HFF-Myc (cell line): ENCODE results near the gene KCNK6.

Experiments used
- DNase-seq: peaks from one replicate; pipeline ENCODE4 v3.0.0-alpha.2; 2011; ENCODE audit warnings: low read depth; ENCODE audit errors: extremely low read depth
- H3K4me3 ChIP-seq: replicated peaks from 2 replicates; pipeline ENCODE4 v1.5.1; 2011; ENCODE audit warnings: low read depth, mild to moderate bottlenecking, control low read depth, low read length
- TF ChIP-seq, protein P1 (sequence below): IDR thresholded peaks from 2 replicates; pipeline ENCODE4 v1.5.1; 2012; ENCODE audit warnings: mild to moderate bottlenecking, low read depth, low read length, control low read depth; ENCODE audit errors: missing control alignments

Gene KCNK6

DNA sequence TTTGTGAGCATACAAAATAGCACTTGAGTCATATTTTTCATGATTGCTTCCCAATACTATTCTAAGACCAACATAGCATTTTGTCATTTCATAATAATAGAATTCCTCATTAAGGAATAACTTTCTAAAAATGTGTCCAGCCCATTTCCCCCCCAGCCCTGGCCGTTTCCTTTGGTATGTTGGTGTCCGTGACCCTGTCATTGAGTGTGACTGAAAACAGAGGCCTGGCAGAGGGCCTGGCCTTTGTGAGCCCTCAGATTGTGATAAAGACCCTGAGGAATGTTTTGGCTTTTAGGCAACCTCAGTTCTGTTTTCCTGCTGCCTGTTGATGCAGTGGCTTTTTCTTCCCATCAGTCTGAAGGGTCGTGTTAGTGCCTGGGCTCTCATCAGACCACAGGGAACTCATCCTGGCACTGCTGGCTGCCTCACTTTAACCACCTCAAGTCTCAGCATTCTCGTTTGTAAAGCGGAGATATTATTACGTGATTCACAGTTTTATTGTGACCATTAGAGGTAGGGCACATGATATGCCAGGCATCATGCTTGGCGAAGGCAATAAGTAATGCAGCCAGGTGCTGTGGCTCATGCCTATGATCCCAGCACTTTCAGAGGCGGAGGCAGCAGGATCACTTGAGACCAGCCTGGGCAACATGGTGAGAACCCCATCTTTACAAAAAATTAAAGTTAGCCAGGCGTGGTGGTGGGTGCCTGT lies 41.5 kb upstream of the KCNK6 start:
- no peak overlapping the region for H3K4me3 ChIP-seq
- TF ChIP-seq, protein P1, sequence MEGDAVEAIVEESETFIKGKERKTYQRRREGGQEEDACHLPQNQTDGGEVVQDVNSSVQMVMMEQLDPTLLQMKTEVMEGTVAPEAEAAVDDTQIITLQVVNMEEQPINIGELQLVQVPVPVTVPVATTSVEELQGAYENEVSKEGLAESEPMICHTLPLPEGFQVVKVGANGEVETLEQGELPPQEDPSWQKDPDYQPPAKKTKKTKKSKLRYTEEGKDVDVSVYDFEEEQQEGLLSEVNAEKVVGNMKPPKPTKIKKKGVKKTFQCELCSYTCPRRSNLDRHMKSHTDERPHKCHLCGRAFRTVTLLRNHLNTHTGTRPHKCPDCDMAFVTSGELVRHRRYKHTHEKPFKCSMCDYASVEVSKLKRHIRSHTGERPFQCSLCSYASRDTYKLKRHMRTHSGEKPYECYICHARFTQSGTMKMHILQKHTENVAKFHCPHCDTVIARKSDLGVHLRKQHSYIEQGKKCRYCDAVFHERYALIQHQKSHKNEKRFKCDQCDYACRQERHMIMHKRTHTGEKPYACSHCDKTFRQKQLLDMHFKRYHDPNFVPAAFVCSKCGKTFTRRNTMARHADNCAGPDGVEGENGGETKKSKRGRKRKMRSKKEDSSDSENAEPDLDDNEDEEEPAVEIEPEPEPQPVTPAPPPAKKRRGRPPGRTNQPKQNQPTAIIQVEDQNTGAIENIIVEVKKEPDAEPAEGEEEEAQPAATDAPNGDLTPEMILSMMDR = no peak
- DNase-seq = no peak

DNA sequence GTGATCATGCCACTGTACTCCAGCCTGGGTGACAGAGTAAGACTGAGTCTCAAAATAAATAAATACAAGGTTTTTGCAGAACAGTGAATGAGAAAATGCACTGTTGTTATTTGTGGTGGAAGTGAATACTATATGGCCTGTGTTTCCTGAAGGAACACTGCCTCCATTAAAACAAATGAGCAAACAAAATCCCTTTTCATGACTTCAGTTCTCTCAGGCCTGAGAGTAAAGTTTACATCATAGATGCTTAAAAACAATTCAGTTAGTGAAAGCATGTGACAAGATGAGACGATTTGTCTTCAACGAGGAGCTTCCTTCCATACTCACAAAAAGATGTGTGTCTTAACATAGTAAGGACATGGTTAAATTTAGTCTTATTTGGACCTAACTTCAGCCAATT lies 40.9 kb upstream of the KCNK6 start:
- H3K4me3 ChIP-seq = no peak overlapping the region
- no peak for DNase-seq
- TF ChIP-seq, protein P1 = no peak

DNA sequence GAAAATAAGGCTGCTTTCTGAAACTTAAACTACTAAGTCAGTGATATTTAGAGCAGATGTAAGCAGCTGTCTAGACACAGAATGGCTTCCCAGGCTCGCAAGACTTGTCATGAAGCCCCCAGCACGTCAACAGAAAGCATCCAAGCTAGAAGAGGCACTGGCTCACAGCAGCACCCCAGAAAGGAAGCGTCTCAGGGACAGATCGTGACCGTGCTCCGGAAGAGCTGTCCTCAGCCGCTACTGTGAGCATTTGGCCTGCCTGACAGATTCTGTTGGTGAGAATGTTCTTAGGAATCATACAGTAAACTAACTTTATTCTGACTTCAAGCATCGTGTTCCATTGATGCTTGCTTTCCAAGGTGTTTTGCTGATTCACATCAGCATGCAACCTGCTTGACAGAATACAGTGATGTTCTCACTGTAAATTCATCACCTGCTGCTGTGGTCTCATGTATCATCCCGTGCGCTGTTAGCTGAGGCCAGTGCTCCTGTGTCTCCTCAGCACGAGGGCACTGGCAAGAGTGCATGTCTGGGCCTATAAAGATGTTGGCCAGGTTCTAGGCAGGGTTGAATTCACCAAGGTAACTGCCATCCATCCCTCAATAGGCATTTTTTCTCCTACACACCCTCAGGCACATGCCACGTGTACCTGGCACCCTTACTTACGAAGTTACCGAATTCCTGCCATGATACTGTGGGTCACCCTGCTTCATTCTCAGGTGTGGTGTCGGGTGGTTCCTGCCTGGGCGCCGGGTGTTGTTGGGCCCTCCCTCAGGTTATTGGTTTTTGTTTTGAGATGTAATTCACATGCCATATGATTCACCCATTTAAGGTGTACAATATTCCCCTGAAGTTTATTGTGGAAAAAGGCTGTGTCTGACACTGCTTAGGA lies 39.4 kb upstream of the KCNK6 start:
- H3K4me3 ChIP-seq = no peak overlapping the region
- TF ChIP-seq, protein P1 = no peak

DNA sequence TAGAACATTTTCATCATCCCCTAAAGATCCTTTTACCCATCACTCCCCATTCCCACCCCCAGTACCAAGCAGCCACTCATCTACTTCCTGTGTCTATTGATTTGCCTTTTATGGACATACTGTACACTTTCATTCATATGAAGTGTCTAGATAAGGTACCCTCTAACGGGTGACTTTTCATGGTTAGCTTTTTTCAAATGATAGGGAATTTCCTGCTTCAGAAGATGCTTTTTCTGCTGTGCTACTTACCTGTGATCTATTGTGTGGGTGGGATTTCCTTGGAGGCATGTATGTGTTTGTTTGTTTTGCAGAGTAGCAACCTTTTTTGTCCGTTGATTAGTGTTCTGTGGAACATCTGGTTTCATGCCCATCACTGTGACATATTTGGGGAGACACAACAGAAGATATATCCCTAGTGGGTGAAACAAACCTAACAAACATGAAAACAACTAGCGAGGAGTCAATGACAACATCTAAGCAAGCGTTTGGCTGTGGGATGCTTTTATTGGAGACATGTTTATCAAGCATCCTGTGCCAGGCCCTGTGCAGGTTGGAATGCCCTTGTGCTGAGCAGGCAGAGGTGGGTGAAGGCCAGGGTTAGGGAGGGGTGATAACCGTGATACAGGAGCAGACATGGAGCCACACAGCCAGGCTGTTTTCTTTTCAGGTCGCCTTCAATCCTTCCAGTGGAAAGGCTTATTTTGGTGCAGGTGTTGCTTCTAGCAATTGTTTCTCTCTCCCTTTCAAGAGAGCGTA lies 37.7 kb upstream of the KCNK6 start:
- TF ChIP-seq, protein P1 = no peak
- no peak overlapping the region for H3K4me3 ChIP-seq
- DNase-seq = no peak

More for the DNA sequence above, 39.4 kb upstream of the KCNK6 start:
- DNase-seq = no peak

DNA sequence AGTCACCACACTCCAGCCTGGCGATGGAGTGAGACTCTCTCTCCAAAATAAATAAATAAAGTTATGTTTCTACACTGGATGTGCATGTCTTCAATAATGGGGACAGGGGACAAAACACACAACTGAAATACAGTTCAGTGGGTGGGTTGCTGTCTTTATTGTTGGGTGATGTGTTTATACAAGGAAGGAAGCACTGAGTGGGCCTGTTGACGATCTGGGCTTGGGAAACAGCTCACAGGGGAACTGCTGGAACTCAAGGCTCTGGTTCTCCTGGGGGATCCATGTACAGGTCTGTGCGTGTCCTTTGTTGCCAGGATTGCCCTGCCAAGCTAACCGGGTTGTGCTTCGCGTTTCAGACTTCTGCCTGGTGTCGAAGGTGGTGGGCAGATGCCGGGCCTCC lies 36.4 kb upstream of the KCNK6 start:
- TF ChIP-seq, protein P1 = no peak
- DNase-seq = no peak
- no peak overlapping the region for H3K4me3 ChIP-seq

DNA sequence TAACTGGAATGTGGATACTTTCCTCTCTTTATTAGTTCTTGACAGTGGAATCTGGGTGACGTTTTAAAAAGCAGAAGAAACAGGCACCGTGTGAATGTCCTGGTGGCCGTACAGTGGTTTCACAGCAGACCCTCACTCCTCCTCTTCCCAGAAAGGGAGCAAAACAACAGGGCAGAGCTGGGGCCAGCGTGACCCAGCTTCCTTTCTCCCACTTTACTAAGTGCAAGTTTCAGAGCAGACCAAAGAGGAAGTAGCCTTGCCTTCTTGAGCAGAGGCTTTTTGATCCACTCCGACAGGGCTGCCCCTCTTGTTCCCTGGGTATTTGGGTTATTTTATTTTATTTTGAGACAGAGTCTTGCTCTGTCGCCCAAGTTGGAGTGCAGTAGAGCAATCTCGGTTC lies 35.2 kb upstream of the KCNK6 start:
- DNase-seq = no peak
- H3K4me3 ChIP-seq = no peak overlapping the region
- TF ChIP-seq, protein P1 = no peak
